Measurements from ENCODE around the gene PGAM1. TPM values are rescaled to one million over a fixed set of nuclear protein-coding genes. Genes with fewer than 3 reads are reported as not detected.

The PGAM1 gene
- total and polyA plus RNA-seq, 2 of the 13 experiments (the other 11 are each of a cell fraction or from before 2014, with no cell fraction given), result 354 to 483 TPM

DNA sequence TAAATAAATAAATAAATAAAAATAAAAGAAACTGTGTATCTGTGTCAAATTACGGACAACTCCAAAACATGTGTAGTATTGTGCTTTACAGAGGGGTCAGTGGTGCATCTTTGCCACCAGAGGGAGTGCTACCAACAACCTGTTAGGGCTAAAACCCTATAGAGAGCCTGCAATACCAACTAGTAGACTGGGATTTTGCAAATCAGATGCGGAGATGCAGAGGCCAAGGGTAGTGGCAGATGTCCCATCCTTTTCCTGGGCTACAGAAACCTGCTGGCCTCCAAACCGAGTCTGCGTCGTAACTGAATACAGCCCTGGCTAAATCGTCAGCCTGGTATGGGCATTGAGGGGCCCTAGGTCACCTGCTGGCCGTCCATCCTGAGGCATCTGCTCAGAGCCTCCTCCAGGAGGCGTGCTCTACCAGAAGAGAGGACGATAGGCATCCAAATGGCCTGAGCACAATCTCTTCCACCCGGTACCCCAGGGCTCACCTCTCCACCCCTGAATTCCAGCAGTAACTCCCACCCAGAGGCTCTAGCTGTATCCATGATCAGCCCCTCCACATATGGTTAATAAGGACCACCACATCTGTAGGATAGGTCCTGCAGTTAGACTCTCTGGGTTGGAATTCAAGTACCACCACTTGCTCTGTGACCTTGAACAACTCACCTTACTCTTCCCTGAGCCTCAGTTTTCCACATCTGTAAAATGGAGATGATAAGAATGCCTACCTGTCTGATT, 18.6 kb upstream of the PGAM1 start (continued):
- TF ChIP-seq, protein P1, sequence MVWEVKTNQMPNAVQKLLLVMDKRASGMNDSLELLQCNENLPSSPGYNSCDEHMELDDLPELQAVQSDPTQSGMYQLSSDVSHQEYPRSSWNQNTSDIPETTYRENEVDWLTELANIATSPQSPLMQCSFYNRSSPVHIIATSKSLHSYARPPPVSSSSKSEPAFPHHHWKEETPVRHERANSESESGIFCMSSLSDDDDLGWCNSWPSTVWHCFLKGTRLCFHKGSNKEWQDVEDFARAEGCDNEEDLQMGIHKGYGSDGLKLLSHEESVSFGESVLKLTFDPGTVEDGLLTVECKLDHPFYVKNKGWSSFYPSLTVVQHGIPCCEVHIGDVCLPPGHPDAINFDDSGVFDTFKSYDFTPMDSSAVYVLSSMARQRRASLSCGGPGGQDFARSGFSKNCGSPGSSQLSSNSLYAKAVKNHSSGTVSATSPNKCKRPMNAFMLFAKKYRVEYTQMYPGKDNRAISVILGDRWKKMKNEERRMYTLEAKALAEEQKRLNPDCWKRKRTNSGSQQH (CRISPR knock-in tag; IDR thresholded peaks at IDR 0.05; ENCODE audit: low read depth), result 0 out of 2 replicates have a peak, but pooled peaks have one; percentile 10
- TF ChIP-seq LCORL (IDR thresholded peaks at IDR 0.05), result no peak
- TF ChIP-seq LCORL (CRISPR knock-in tag; IDR thresholded peaks at IDR 0.05), result peak; percentile 75; the same call in 1 of the 2 replicates
- TF ChIP-seq TOE1 (CRISPR knock-in tag; IDR thresholded peaks at IDR 0.05), result peak; percentile 38; the same call in 1 of the 2 replicates
- TF ChIP-seq NFKB2 (CRISPR knock-in tag; IDR thresholded peaks at IDR 0.05; ENCODE audit: borderline replicate concordance), result no peak
- TF ChIP-seq SIX4 (CRISPR knock-in tag; IDR thresholded peaks at IDR 0.05), result 0 out of 2 replicates have a peak, but pooled peaks have one; percentile 12

DNA sequence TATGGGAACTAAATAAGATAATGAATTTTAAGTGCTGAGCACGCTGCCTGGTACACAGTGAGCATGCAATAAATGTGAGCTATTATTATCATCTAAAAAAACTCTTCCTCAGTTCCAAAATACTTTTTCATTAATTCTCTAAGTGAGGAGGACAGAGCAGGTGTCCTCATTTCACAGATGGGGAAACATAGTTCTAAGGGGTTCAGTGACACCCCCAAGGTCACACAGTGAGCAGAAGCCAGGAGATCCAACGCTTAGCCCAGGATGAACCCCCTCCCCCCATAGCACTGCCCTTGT, 18.1 kb upstream of the PGAM1 start:
- FAIRE-seq, result no peak
- peaks cover 53% of the 10 kb centered on the region for H3K4me1 ChIP-seq (ENCODE audit: insufficient read depth, low read length)
- TF ChIP-seq ZMYM2 (CRISPR knock-in tag; IDR thresholded peaks at IDR 0.05) (peak; percentile 40; the same call in 1 of the 2 replicates), ZNF430 (CRISPR knock-in tag; IDR thresholded peaks at IDR 0.05) (0 out of 2 replicates have a peak, but pooled peaks have one; percentile 17), CHD4 (IDR thresholded peaks at IDR 0.05; ENCODE audit: borderline replicate concordance, low read length) (peak; percentile 91), GPN1 (CRISPR knock-in tag; IDR thresholded peaks at IDR 0.05; ENCODE audit: borderline replicate concordance) (no peak)
- TF ChIP-seq, protein P2, sequence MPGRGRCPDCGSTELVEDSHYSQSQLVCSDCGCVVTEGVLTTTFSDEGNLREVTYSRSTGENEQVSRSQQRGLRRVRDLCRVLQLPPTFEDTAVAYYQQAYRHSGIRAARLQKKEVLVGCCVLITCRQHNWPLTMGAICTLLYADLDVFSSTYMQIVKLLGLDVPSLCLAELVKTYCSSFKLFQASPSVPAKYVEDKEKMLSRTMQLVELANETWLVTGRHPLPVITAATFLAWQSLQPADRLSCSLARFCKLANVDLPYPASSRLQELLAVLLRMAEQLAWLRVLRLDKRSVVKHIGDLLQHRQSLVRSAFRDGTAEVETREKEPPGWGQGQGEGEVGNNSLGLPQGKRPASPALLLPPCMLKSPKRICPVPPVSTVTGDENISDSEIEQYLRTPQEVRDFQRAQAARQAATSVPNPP (CRISPR knock-in tag; IDR thresholded peaks at IDR 0.05), result 0 out of 2 replicates have a peak, but pooled peaks have one; percentile 4
- no peak overlapping the region for H2AFZ ChIP-seq (ENCODE audit: low read length)
- ChIA-PET POLR2A (no interaction called here), CTCF (ENCODE audit: low intra/inter-chr PET ratio, low total read pairs) (interaction anchor here (1.6 to 2.3 kb wide), 3 partner anchors 18 to 56 kb away, joined by 6 to 14 read pairs (median 12); partner anchors contain the start of genes EXOSC1, PGAM1 and ZDHHC16)
- no peaks in the 10 kb centered on the region for H3K27me3 ChIP-seq (ENCODE audit: control insufficient read depth in 1 of 2, insufficient read depth in 2 of 2, low read length in 2 of 2)
- no peaks in the 10 kb centered on the region for H3K9me3 ChIP-seq (ENCODE audit: low read length)
- peak overlapping the region; percentile 77 for H3K27ac ChIP-seq (ENCODE audit: extremely low read length, insufficient read depth, low read length)
- H4K20me1 ChIP-seq (ENCODE audit: insufficient read depth, low read length), result no peaks in the 10 kb centered on the region
- H3K9ac ChIP-seq (ENCODE audit: insufficient read depth, low read depth, low read length), result no peak overlapping the region
- intact Hi-C loops (cut with micrococcal nuclease; ENCODE audit: unreplicated experiment), result loop anchor here (1.0 to 2.0 kb wide), 4 partner anchors 19 to 204 kb away; partner anchors contain the start of genes EXOSC1, PGAM1 and ZDHHC16
- H3K4me2 ChIP-seq (ENCODE audit: low read depth, low read length), result peak overlapping the region; percentile 83
- in situ Hi-C loops (cut with HindIII; ENCODE audit: extremely low pct_ligation_motif_present, low pct_unique_long_range_greater_than_20kb), result no loop called here
- peak overlapping the region in 1 of 3 experiments; percentile 63; a peak in 2 of 6 replicates for H3K4me3 ChIP-seq (replicated peaks in 1 of 3; ENCODE audit: insufficient read depth in 1 of 3, low read depth in 2 of 3, low read length in 3 of 3)
- WGBS (ENCODE audit: low lambda C conversion rate), result 53% methylated on average over 2 of the region's 2 CpGs
- no peaks in the 10 kb centered on the region for H3K79me2 ChIP-seq (ENCODE audit: insufficient read depth, low read length)
- H3K36me3 ChIP-seq (replicated peaks in 1 of 2; ENCODE audit: control insufficient read depth in 1 of 2, insufficient read depth in 2 of 2, low read length in 2 of 2), result no peaks in the 10 kb centered on the region
- DNase-seq (ENCODE audit: low spot score), result no peak
- ATAC-seq, result no peak
- no TSS peak for BruUV-seq (replicated peaks)

Data from HepG2 (cell line).